CD4-positive, alpha-beta T cell treated with Interleukin-15 for 1 hour (primary cell): ENCODE data around the gene MYH7.

Experiments used
- DNase-seq: peaks from one replicate; pipeline ENCODE4 v3.0.0-alpha.2; 2020

MYH7 gene

GRCh38 chr14:23447361-23448350 lies 12.2 kb upstream of the MYH7 start:
- no peak for DNase-seq

DNA sequence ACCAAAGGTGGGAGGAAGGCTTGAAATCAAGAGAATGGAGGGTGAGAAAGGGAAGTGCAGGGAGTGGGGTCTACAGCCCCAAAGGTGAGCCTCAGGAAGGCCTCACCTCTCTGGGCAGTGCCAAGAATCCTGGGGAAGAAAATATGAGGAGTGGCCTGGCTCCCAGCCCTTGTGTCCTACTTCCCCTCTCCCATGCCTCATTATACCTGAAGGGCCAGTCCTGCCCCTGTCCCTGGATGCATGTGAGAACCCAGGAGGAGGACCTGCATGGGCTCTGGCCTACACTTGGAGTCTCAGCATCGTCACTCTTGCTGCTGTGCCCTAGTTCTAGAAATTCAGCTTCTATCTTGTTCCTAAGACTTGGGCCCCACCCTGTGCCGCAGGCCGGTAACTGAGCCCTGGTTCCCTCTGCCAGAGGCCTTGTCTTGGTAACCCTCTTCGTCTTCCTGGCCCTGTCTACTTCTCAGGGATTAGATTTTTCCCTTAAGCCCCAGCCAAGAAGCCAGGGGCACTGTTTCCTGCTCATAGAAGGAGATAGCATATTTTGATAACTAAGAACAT lies 10.9 kb upstream of the MYH7 start:
- DNase-seq, result no peak

DNA sequence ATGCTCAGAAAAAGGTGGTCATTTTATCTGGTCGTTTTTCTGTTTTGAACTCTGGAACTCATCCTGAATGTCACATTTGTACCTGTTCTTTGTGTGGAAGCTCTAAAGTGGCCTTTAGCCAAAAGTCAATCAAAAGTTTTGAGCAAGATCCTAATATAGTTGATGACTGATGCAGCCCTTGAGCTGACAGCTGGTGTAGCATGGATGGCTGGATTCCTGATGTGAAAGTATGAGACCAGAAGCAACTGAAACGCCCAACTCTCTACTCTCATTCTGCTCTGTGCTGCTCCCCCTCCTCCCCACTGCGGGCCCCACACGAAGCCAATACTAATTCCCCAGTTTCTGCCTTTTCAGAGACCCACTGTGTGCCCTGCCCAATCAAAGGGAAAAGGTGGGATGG lies 10.3 kb upstream of the MYH7 start:
- DNase-seq, result no peak

- no peak for DNase-seq
Observed at GRCh38 chr14:23444314-23444713, 8.9 kb upstream of the MYH7 start.

GRCh38 chr14:23443881-23444280 lies 8.4 kb upstream of the MYH7 start:
- no peak for DNase-seq

DNA sequence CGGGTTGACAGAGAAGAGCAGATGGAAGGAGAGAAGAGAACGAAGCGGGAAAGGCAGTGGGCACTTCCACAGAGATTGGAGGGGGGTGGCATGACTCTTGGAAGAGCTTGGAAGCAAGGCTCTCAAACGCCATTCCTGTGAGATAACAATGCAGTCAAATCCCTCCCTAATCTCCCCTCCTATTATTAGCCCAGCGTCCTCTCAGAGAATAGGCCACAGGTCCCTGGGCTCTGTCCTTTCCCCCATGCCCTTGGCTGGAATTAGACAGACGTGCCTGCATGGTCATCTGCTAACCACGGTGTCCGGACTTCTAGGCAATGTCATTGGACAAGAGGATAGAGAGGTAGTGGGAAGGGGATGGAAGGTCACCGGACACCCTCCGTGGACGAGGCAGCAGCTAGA lies 8.0 kb upstream of the MYH7 start:
- DNase-seq, result no peak

GRCh38 chr14:23442721-23443356 lies 7.4 kb upstream of the MYH7 start:
- DNase-seq, result no peak

DNA sequence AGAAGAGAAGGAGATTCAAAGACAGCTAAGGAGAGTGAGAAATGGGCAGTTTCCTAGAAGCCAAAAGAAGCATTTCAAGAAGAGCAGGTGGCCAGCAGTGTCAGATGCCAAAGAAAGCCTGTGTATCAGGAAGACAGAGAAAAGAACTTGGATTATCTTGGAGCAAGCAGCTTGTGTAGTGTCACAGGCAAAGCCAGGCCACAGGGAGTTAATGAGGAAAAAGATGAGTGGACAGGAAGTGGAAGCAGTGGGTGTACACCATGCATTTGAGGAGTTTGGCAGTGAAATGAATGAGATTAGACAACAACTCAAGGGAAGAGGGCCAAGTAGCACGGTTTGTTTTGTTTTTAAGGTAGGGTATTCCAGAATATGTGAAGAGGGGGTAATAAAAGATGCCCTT lies 5.6 kb upstream of the MYH7 start:
- DNase-seq, result no peak

DNA sequence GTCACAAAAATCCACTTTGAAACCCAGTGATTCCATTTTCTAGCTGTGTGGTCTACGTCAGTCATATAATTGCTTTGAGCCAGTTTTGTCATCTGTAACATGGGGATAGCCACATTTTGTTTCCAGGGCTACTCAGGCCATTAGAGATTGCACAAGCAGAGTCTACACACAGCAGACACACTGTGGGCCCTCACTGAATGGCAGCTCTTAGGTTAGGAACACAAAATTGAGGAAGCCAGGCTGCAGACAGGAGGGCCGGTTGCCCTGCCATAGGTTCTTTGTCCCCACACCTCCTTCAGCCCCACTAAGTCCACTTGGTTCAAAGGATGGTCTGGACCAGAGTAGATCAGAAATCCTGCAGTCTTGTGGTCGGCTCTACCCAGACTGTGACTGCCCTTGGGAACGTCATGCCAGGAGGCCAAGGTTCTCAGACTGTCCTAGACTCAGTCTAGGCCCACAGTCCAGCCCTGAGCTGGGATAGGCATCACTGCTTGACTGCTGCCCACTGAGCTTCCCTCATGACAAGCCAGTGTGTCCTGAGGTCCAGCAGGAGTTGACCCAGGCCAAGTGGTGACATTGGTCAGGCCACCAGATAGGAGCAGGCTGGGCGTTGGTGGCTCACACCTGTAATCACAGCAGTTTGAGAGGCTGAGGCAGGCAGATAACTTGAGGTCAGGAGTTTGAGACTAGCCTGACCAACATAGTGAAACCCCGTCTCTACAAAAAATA lies 3.8 kb upstream of the MYH7 start:
- no peak for DNase-seq

DNA sequence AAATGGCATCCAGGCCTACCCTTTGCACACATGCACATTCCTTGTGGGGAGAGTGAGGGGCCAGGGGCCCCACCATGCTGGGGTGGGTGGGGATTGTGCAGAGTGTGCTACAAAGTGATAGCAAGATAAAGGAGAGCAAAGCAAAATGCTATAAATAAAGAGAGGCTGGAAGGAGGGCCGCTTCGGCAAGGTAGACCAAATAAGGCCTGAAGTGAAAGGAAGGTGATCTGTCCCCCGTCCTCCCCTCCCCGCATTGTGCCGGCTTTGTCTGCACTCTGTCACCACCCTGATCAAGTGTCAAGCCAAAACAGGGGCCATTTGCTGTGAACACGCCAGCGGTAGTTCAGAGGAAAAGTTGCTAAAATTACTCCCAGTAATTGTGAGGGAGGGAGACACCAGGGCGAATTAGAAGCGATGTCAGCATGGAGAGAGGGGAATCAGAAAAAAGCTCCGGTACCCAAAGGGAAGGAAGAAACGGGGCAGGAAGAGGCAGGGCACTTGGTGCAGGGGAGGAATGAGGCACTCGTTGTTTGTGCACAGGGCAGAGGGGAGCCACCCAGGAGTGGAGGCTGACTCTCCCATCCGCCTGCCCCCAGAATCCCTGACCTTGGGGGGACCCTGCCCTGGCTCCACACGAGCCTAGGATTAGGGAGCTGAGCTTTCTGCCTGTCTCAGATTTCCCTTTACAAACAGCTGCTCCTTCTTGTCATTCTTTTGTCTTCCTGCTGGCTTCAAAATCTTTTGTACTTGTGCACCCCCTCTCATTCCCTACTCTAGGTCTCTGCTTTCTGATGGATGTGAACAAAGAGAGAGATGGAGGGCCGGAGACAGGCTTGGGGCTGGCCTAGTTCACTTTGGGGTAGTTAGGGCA lies 2.9 kb upstream of the MYH7 start:
- DNase-seq, result no peak

DNA sequence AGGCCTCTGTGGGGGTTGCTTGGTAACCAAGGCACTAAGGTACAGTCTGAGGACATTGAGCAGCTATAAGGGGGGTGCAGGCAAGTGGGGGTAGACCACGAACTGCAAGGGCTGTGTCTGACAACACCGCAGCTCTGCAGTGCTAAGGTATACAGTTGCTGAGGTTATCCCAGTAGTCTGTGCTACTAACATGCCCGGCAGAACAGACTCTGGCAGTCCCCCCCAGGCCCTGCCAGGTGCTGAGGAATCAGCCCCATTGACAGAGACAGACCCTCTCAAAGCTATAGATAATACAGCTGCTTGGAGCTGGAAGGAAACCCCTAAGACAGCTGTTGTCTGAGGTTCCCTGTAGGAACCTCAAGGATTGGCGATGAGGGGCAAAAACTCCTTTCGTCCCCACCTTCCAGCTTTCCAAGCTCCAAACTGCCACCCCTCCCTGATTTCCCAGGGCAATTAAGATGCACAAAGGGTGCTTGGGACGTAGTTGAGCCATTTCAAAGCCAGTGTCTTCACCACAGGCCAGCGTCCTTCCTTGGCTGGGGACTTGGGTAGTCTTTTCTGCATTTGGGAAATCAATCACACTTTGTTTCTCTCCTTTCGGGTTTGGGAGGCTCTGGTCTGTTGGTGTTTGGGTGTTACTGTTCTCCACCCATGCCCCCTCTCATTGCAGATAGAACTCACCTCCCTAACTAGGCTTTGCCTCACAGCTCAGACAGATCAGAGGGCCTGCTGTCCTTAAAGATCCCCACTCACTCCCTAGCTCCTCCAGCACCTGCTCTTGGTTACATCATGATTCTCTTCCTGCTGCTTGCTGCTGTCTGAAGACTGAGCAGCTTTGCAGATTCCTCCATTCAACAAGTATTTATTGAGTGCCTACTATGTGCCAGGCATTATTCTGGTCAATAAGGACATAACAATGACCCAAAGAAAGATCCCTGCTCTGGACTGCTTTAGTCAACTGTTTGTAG lies 2.0 kb upstream of the MYH7 start:
- no peak for DNase-seq

DNA sequence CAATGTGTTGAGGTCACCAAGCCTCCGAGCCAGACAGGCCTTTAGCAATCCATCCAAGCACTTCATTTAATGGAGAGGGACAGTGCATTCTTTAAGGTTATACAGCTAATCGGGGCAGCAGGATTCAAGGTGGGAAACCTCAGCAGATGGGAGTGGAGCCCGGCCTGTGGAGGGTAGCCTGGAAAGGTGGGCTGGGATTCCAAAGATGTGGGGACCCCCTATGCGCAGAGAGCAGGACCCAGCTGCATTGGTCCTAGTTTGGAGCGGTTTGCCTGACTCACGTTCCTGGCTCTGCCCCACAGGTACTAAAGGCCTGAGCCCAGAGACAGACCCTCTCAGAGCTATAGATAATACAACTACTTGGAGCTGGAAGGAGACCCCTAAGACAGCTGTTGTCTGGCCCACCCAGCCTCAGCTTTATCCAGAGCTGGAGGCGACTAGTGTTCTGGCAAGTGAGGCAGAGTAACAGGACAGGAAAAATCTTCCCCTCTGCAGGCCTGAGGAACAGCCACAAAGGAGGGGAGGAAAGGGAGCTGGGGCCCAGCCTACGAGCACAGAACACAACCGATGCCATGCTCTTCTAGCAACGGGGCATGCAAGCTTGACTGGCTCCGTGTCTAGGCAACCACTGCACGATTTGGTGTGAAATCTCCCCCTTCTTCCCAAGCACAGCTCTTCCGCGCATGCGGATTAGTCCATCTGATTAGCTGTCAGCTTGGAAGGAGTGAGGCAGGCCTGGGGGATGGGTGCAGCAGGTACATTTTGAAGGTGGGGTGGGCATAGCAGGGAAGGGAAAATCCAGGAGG lies 1.1 kb upstream of the MYH7 start:
- DNase-seq, result no peak

DNA sequence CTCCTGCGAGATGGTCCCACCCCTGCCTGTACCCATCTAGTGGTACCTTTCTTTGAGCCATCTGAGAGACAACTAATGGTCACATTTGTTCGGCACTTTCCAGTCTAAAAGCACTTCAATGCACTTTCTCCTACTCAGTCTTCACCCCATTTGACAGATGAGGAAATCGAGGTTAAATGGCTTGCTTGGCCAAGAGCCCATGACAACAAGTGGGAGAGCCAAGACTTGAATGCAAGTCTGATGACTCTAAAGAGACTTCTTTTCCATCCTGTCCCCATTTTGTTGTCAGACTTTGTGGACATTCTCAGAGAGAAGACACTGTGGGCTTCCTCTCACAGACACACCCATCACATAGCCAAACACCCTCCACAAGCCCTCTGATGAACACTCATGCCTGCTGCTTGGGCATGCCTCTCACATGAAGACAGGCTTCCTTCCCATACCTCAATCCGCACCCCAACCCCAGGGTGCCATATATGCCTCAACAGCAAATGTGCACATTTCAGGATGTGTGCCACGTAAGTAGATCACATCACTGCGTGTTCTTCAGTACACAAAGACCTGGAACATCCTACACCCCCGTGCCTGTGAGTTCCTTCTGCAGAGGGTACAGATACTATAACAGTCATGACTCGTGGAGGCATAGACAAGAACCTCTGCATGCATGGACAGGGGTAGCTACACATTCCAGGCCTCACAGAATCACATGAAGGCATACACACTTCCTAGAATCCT lies 805 bp downstream of the MYH7 start:
- no peak for DNase-seq

DNA sequence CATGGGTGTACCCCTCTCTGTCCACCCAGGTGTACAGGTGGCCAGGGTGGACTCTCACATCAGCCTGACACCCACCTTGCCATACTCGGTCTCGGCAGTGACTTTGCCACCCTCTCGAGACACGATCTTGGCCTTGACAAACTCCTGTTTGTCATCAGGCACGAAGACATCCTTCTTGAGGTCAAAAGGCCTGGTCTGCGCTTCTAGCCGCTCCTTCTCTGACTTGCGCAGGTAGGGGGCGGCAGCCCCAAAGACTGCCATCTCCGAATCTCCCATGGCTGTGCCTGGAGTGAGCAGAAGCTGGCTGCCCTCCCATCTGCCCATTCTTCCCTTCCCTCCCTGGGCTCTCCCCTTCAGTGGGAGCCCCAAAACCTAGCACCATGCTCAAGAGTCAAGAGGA lies 2.0 kb downstream of the MYH7 start:
- no peak for DNase-seq

- DNase-seq, result no peak
Observed at GRCh38 chr14:23432946-23433345, 2.5 kb downstream of the MYH7 start.

- no peak for DNase-seq
Observed at GRCh38 chr14:23432102-23432925, 3.1 kb downstream of the MYH7 start.

GRCh38 chr14:23431486-23431885 lies 4.0 kb downstream of the MYH7 start:
- no peak for DNase-seq

- DNase-seq, result no peak
Observed at GRCh38 chr14:23430723-23431085, 4.8 kb downstream of the MYH7 start.
